Hematopoietic multipotent progenitor cell treated with erythropoietin and hydrocortisone succinate and interleukin-3 and kit ligand, for 6 days (in vitro differentiated cells): ENCODE measurements around the gene IFTAP.
"Not testable (repeated sequence)": the region's sequence is repeated elsewhere in the genome, so short reads cannot be mapped to it uniquely, and the experiment has no call there.

Source experiments
- DNase-seq: peaks from one replicate; pipeline ENCODE4 v3.0.0-alpha.2; 2015

Gene IFTAP, protein sequence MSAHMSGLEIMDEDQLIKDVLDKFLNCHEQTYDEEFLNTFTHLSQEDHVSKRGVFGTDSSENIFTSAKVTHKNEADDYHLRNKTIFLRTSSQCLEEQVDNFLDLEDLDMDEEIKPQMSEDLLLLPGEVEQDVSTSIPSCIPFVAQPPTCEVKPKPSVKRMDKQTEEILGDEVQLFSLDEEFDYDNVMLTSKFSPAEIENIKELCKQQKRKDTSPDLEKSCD

DNA sequence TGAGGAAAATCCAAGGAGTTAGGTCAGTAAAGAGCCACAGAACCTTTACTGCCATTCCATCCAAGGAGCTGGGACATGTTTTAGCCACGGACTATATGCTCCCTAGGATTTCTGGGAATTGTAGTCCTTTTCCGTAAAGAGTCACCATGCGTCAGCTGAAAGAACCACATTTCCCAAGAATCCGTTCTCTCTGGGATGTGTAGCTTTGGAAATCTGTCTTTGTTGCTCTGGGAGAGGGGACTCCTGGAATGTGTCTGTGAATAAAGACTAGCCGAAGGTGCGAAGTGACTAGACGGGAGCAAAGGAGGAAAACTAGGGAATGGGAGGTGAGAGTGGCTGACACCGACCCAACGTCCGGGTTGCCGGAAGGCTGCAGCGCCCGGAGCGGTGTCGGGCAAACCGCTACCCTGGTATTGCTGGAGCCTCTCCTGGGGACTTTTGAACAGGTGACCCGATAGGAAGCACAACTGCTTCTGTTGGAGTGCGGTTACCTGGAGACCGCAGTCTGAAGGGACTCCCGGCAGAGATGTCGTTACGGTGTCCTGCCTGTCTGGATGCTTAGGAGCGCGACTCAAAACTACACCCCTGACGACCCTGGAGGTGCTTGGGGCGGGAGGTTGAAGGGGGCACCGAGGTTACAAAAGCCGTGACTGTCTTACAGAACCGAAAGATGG is at the start of gene IFTAP:
Gene IFTAP (plus strand): TSS at position 187 of the 674 bp plus-strand sequence. CDS start 15,602 bp downstream, outside the sequence.
- DNase-seq: peak; percentile 96

DNA sequence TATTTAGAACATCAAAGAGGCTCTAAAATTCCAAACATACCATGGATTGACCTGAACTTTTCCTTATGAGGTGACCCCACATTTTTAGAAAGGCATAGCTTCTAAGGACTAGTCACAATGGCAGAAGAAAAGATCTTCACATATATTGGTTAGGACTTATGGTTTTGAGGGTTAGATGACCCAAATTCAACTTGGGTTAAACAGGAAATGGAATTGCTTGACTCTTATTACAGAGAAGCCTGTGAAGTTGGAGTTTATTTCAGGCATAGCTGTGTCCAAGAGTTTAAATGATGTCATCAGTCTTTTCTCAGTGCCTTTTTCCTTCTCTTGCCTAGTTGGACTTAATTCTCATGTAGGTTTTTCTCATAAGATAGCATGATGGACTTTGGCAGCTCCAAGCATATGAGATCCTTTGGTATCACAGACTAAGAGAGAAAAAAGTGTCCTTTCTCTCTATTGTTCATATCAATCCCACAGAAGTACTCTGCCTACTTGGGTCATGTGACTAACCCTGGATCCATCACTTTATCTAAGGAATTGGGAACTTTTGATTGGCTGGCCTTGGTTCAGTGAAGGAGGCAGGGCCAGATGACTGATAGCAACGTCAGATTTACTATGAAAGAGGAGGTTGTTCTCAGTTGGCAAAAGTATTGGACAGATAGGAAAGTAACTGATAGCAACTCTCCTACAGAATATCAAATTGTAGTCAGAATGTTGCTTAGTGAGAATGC is 43.8 kb upstream of the IFTAP start:
- no peak for DNase-seq

DNA sequence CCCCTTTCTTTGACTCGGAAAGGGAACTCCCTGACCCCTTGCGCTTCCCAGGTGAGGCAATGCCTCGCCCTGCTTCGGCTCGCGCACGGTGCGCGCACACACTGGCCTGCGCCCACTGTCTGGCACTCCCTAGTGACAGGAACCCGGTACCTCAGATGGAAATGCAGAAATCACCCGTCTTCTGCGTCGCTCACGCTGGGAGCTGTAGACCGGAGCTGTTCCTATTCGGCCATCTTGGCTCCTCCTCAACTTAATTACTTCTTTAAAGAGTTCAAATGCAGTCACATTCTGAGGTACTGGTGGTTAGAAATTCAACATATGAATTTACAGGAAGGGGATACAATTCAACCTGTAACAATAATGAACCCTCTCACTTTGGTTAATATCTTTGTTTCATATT is 36.9 kb upstream of the IFTAP start:
- DNase-seq: not testable (repeated sequence)

DNA sequence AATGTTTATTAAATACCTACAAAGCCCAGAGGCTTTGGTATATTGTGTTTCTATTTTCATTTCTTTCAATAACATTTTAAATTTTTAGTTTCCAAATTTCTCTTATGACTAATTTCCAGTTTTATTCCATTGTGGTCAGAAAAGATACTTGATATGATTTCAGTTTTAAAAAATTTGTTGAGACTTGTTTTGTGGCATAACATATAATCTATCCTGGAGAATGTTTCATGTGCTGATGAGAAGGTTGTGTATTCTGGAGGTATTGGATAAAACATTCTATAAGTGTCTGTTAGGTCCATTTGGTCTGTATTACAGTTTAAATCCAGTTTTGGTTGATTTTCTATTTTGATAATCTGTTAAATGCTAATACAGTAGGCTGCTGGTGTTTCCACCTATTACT is 36.3 kb upstream of the IFTAP start:
- DNase-seq: no peak

DNA sequence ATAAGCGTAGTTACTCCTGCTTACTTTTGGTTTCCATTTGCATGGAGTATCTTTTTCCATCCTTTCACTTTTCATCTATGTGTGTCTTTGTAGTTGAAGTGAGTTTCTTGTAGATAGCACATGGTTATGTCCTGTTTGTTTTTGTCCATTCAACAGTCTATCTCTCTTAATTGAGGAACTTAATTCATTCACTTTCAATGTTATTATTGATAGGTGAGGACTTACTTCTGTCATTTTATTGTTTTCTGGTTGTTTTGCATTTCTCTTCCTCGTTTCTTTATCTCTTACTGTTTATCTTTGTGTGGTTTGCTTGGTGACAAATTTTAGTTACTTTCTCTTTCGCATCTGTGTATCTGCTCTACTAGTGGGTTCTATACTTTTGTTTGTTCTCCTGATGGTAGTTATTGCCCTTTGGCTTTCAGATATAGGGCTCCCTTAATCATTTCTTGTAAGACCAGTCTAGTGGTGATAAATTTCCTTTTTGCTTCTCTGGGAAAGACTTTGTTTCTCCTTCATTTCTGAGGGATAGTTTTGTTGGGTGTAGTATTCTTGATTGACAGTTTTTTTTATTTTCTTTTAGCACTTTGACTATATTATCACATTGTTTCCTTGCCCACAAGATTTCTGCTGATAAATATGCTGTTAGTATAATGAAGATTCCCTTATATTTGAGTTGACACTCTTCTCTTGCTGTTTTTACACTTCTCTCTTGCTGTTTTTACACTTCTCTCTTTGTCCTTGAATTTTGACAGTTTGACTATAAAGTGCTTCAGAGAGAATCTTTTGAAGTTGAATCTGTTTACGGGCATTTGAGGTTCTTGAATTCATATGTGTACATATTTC is 35.5 kb upstream of the IFTAP start:
- no peak for DNase-seq

DNA sequence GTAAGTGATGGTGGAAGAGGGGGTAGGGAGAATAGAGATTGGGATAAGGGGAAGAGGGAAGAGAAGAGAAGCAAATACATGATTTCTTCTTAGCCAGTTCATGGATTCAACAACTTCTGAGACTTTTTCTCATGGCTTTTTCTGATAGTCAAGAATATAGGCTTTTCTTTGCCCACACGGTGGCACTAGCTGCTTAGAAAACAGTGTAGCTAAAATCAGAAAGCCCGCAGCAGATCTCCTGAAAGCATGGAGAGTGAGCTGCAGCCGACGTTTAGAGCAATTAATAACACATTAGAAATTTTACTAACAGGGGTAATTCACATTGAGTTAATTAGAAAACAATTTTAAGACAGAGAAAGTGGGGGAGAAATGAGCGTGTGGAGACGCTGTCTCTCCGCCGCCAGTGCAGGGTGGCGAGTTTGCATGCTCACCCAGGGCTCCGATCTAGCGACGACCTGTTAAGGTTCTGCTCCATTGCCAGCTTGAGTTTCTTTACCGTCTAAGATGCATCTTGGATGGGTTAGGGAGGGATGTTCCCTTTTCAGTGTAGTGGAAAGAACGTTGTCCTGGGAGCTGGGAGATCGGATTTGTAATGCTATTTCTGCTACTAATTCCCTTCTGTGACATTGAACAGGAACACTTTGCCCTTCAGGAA is 29.8 kb upstream of the IFTAP start:
- DNase-seq: peak; percentile 89

DNA sequence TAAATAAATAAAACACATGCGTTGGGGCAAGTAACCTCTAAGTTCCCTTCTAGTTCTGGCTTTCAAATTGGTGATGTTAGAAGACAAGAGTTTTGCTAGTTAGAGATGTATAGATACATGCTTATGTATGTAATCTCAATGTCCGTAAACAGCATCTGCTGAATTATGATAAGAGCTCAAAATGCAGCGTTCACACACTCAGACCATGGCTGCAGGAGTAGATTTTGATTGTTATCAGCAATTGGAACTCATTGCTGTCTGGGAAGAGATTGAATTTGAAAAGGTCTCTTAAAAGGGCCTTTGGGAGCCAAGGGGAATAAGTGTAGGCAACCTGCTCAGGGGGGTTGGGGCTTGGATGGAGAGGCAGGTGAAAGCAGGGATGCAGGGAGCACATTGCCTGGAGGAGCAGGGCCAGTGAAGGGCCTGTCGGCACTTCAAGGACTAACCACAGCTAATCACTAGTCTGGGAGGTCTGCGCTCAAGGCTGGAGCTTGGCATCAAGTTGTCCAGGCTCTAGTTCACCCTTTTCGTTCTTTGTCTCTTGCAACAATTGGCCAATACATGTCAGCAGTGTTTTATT is 29.2 kb upstream of the IFTAP start:
- DNase-seq: peak; percentile 34

DNA sequence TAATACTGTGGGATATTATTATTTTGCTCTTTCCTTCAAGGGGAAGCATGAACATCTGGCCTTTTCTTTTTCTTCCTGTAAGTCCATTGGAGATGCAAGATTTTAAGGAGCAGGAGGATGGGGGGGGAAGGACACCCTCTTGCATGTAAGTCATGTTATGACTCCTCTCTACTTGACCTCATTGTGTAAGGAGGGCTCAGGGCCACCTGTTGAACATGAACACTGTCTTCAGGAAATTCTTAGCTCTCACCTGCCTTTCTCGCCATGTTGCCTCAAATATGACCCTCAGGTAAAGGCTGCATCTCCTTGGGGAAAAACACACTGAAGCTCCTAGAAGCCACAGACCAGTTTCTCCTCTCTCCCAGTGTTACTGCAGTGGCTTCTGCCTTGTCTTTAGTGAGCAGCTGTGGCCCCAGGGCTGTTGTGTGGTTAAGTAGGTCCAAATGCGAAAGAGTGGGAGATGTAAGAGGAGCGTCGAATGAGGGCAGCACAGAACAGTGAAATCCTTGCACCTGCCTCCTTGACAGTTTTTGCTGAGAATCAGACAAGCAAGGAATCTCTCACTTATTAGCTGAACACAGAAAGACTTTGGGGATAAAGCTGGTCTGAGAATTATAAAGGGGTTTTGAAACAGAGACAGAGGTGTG is 27.8 kb upstream of the IFTAP start:
- no peak for DNase-seq

DNA sequence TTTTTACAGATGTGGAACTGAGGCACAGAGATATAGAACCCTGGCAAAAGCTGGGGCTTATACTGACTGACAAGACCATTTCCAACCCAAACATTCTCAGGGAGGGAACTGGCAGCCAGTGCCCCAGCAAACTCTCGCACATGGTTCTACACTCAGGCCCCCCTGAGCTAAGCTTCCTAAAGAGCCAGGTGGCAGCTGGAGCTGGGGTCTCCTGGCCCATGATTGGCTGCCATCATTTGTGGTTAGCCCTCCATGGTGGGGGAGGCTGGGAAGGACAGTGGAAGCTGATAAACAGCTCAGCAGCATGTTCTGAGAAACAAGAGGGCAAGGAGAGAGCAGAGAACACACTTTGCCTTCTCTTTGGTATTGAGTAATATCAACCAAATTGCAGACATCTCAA is 26.6 kb upstream of the IFTAP start, which contains the start of gene RAG1:
Gene RAG1 (plus strand): TSS at position 314 of the 400 bp plus-strand sequence. CDS start 5,298 bp downstream, outside the sequence.
- DNase-seq: no peak

DNA sequence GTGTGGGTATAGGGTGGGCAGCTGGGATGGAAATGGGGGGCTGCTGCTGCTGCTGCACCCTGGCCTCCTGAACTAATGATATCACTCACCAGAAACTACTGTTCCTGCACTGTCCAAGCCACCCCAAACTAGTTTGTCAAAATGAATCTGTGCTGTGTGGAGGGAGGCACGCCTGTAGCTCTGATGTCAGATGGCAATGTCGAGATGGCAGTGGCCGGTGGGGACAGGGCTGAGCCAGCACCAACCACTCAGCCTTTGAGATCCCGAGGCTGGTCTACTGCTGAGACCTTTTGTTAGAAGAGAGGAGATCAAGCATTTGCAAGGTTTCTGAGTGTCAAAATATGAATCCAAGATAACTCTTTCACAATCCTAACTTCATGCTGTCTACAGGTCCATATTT is 25.2 kb upstream of the IFTAP start:
- no peak for DNase-seq

DNA sequence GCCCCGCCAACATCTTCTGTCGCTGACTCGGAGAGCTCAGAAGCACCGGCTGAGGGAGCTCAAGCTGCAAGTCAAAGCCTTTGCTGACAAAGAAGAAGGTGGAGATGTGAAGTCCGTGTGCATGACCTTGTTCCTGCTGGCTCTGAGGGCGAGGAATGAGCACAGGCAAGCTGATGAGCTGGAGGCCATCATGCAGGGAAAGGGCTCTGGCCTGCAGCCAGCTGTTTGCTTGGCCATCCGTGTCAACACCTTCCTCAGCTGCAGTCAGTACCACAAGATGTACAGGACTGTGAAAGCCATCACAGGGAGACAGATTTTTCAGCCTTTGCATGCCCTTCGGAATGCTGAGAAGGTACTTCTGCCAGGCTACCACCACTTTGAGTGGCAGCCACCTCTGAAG is 19.8 kb upstream of the IFTAP start:
- no peak for DNase-seq

DNA sequence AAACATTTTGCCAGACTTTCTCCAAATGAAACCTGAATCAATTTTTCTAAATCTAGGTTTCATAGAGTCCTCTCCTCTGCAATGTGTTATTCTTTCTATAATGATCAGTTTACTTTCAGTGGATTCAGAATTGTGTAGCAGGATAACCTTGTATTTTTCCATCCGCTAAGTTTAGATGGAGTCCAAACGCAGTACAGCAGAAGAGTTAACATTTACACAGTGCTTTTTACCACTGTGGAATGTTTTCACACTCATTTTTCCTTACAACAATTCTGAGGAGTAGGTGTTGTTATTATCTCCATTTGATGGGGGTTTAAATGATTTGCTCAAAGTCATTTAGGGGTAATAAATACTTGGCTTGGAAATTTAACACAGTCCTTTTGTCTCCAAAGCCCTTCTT is 16.9 kb upstream of the IFTAP start:
- DNase-seq: no peak

DNA sequence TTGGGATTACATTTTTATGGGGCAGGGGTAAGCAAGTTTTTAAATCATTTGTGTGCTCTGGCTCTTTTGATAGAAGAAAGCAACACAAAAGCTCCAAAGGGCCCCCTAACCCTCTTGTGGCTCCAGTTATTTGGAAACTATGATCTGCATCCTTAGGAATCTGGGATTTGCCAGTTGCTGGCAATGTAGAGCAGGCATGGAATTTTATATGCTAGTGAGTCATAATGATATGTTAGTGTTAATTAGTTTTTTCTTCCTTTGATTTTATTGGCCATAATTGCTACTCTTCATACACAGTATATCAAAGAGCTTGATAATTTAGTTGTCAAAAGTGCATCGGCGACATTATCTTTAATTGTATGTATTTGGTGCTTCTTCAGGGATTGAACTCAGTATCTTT is 16.4 kb upstream of the IFTAP start:
- DNase-seq: no peak

DNA sequence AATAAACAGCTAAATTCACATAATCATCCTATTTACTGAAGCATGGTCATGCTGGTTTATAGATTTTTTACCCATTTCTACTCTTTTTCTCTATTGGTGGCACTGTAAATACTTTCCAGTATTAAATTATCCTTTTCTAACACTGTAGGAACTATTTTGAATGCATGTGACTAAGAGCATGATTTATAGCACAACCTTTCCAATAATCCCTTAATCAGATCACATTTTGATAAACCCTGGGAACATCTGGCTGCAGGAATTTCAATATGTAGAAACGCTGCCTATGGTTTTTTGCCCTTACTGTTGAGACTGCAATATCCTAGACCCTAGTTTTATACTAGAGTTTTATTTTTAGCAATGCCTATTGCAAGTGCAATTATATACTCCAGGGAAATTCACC is 15.8 kb upstream of the IFTAP start:
- no peak for DNase-seq

DNA sequence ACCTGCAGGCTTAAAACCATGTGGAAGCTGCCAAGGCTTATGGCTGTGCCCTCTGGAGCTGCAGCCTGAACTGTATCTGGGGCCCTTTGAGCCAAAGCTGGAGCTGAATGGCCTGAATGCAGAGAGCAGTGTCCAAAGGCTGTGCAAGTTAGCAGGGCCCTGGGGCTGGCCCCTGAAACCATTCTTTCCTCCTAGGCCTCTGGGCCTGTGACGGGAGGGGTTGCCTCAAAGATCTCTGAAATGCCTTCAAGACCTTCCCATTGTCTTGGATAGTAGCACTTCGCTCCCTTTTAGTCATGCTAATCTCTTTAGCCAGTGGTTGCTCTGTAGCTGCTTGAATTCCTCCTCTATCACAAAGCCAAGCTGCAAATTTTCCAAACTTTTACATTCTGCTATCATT is 12.8 kb upstream of the IFTAP start:
- DNase-seq: no peak

DNA sequence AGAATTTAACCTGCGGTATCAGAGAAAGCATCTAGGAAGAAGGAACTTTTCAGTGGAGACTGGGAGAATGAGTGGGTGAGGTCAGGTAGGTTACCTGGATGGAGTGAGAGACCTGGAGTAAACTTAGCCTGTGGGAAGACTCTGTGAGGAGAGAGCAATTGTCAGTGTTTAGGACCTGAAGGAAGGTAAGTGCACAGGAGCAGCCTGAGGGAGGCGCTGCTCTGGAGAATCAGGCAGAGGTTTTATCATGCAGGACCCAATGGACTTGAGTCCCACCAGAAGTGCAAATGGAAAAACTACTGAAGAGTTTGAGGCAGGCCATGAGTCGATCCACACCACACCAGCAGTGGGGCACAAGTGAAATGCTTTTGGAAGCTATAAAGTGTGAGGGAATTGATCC is 10.6 kb upstream of the IFTAP start:
- DNase-seq: no peak

DNA sequence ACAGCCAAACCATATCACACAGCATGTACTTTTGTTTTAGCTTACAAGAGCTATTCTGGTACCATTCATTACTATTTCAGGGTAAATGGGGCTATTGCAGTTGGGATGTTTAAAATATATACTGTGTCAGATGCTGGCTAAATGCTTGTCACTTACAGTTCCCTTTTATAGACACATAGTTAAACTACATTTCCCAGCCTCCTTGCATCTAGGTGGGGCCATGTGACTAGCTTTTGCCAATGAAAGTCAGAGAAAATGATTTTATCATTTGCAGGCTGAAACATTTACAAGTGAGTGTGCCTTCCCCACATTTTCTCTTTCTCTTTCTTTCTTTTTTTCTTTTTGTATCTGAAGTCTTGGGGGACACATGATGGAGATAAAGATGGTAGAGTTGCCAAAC is 7.8 kb upstream of the IFTAP start:
- peak; percentile 60 for DNase-seq

DNA sequence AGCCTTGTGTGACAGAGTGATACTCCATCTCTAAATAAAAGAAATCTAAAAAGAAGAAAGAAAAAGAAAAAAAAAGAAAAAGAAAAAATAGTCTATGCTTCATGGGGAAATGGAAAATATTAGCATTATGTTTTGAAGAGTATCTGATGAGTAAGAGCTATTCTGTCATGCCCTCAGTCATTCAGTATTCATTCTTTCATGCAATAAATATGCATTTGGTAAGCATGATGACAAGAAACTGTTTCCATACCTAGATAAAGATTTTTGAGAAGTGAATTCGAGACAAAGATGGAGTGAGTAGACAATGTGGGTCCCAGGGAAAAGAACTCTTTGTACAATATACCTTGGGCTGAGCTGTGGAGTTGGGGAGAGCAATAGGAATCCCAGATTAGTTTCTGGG is 6.2 kb upstream of the IFTAP start:
- DNase-seq: no peak

DNA sequence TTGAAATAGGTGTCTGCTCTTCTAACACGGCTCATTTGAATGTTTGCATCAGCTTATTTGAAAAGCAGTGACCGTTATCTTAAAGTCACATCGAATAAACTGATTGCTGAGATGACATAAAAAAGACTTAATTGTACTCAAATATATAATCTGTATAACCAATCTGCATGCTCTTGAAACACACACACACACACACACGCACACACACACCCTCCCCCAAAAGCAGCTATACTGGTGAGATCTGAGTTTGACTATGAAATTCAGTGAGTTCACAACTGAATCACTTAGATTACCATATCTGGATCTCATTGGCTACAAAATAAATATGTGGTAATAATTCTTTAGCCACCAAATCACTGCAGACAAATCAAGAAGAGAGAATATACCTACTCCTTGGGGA is 3.8 kb upstream of the IFTAP start:
- no peak for DNase-seq

DNA sequence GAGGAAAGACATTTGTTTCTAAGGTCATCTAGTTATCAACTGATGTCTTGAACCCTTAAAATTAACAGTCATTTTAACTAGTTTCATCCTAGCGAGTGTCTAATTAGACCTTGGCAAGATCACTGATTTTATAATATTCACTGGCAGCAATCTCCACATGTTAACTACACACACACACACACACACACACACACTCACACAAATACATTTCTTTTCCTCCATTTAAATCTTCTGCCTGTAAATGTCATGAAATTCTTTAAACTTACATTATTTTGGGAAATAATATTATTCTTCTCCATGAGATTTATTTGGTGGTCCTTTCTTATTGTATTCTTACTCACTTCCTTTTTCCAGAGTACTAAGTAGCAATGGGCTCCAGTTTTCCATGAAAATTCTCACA is 2.9 kb upstream of the IFTAP start:
- DNase-seq: no peak

DNA sequence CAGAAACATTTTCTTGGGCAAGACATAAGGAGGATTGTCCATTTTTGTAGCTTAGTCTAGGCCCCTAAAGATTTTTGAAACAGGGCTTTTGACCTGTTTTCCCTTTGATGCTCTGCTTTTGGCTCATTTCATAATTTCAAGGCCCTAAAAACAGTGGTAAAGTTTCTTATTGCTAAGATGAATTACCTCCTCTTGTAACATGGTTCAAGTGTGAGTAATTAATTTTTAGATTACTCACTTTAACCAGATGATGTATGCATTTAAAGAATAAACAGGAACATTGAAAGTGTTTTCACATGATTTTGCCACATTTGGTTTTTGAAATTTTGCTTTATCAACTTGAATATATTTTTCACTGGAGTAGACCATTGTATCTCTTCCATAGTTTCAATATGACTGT is 2.6 kb downstream of the IFTAP start:
- DNase-seq: no peak

DNA sequence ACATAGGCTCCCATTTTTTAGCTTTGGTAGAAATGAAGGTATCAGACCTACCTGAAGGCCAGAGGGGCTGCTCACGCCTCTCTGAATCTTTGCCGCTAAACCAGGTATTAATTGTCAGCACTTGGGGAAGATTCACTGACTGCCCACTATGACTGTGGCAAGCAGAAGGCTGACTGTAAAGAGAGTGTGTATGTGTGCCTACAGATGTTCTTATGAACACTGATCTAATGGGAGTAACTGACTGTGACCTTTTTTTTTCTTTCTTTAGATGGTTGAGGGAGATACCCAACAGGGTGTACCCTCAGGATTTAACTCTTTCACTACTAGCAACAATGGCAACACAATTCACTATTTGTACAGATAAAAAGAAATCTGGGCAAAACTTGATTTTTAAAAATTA is 3.7 kb downstream of the IFTAP start, which contains the start of gene RAG2:
Gene RAG2 (minus strand): TSS at position 186 of the 400 bp plus-strand sequence. CDS start 4,068 bp downstream, outside the sequence.
- DNase-seq: peak; percentile 30
